H9 (cell line): ENCODE results near the gene HIPK2. TPM values are rescaled to one million over a fixed set of nuclear protein-coding genes. Genes with fewer than 3 reads are reported as not detected.
A peak's percentile ranks its signal among the peaks of the same experiment; 100 is the strongest.

Experiments
- DNase-seq: peaks from one replicate; pipeline ENCODE4 v3.0.0-alpha.2; 2017
- H2AFZ ChIP-seq: one replicate; pipeline ENCODE4 v1.6.1; 2013; ENCODE audit warnings: mild to moderate bottlenecking, low read length, control low read depth, moderate library complexity
- H2AK5ac ChIP-seq: 2 replicates; pipeline ENCODE4 v1.6.1; 2013; ENCODE audit warnings: low read length, control low read depth, mixed read lengths; ENCODE audit not compliant: insufficient read length
- H2BK120ac ChIP-seq: one replicate; pipeline ENCODE4 v1.6.1; 2013; ENCODE audit warnings: low read depth, mild to moderate bottlenecking, low read length, control low read depth, inconsistent platforms; ENCODE audit not compliant: poor library complexity, severe bottlenecking
- H2BK12ac ChIP-seq: 2 replicates; pipeline ENCODE4 v1.6.1; 2013; ENCODE audit warnings: low read length, control low read depth, mixed read lengths, low read depth; ENCODE audit not compliant: insufficient read length
- H2BK15ac ChIP-seq: 2 replicates; pipeline ENCODE4 v1.6.1; 2013; ENCODE audit warnings: low read depth, low read length, control low read depth
- H2BK20ac ChIP-seq: one replicate; pipeline ENCODE4 v1.6.1; 2013; ENCODE audit warnings: low read depth, mild to moderate bottlenecking, low read length, control low read depth, inconsistent platforms; ENCODE audit not compliant: poor library complexity, severe bottlenecking
- H2BK5ac ChIP-seq: 2 replicates; pipeline ENCODE4 v1.6.1; 2013; ENCODE audit warnings: low read length, control low read depth, mixed read lengths; ENCODE audit not compliant: insufficient read length
- H3K14ac ChIP-seq: 2 replicates; pipeline ENCODE4 v1.6.1; 2013; ENCODE audit warnings: low read length, control low read depth; ENCODE audit not compliant: insufficient read depth
- H3K18ac ChIP-seq: 2 replicates; pipeline ENCODE4 v1.6.1; 2013; ENCODE audit warnings: low read depth, mild to moderate bottlenecking, mixed read lengths, low read length, control low read depth; ENCODE audit not compliant: insufficient read length
- H3K23ac ChIP-seq: 2 replicates; pipeline ENCODE4 v1.6.1; 2013; ENCODE audit warnings: low read length, control low read depth, mixed read lengths, low read depth; ENCODE audit not compliant: insufficient read length
- H3K23me2 ChIP-seq: 2 replicates; pipeline ENCODE4 v1.6.1; 2013; ENCODE audit warnings: low read depth, mild to moderate bottlenecking, mixed read lengths, low read length, control low read depth; ENCODE audit not compliant: insufficient read length, poor library complexity, severe bottlenecking
- H3K27ac ChIP-seq: 2 replicates; pipeline ENCODE4 v1.5.1; 2013; ENCODE audit warnings: low read length, control low read depth, mixed read lengths, low read depth; ENCODE audit not compliant: insufficient read length
- H3K27me3 ChIP-seq: 2 replicates; pipeline ENCODE4 v1.6.1; 2013; ENCODE audit warnings: low read length, control low read depth, inconsistent platforms; ENCODE audit not compliant: insufficient read depth
- H3K4ac ChIP-seq: 2 replicates; pipeline ENCODE4 v1.6.1; 2013; ENCODE audit warnings: low read depth, mild to moderate bottlenecking, control low read depth, inconsistent platforms, low read length, moderate library complexity
- H3K4me1 ChIP-seq: 2 replicates; pipeline ENCODE4 v1.6.1; 2013; ENCODE audit warnings: low read length, control low read depth, inconsistent platforms; ENCODE audit not compliant: insufficient read depth
- H3K4me2 ChIP-seq: 2 replicates; pipeline ENCODE4 v1.6.1; 2013; ENCODE audit warnings: low read length, control low read depth, mixed read lengths; ENCODE audit not compliant: insufficient read length, insufficient read depth
- H3K56ac ChIP-seq: 2 replicates; pipeline ENCODE4 v1.6.1; 2013; ENCODE audit warnings: low read depth, mild to moderate bottlenecking, mixed read lengths, low read length, control low read depth; ENCODE audit not compliant: insufficient read length
- H3K79me1 ChIP-seq: 2 replicates; pipeline ENCODE4 v1.6.1; 2013; ENCODE audit warnings: low read depth, mild to moderate bottlenecking, moderate library complexity, low read length, control low read depth, inconsistent platforms; ENCODE audit not compliant: insufficient read depth, poor library complexity, severe bottlenecking
- H3K79me2 ChIP-seq: 2 replicates; pipeline ENCODE4 v1.6.1; 2013; ENCODE audit warnings: low read length, control low read depth, inconsistent platforms; ENCODE audit not compliant: insufficient read depth
- H3K9ac ChIP-seq: 2 replicates; pipeline ENCODE4 v1.6.1; 2013; ENCODE audit warnings: low read length, control low read depth, mixed read lengths; ENCODE audit not compliant: insufficient read length; ENCODE audit errors: extremely low read depth
- H3K9me3 ChIP-seq: one replicate; pipeline ENCODE4 v1.6.1; 2013; ENCODE audit warnings: low read depth, low read length, inconsistent platforms; ENCODE audit not compliant: control insufficient read depth
- H3T11ph ChIP-seq: one replicate; pipeline ENCODE4 v1.6.1; 2013; ENCODE audit warnings: mild to moderate bottlenecking, low read length, control low read depth, inconsistent platforms
- H4K20me1 ChIP-seq: one replicate; pipeline ENCODE4 v1.6.1; 2013; ENCODE audit not compliant: control insufficient read depth, insufficient read length, insufficient read depth
- H4K5ac ChIP-seq: 2 replicates; pipeline ENCODE4 v1.6.1; 2013; ENCODE audit warnings: low read depth, mild to moderate bottlenecking, mixed read lengths, low read length, control low read depth; ENCODE audit not compliant: insufficient read length
- H4K8ac ChIP-seq: replicated peaks from 2 replicates; pipeline ENCODE4 v1.6.1; 2013; ENCODE audit warnings: low read length, control low read depth, mixed read lengths, low read depth; ENCODE audit not compliant: insufficient read length
- H4K91ac ChIP-seq: 2 replicates; pipeline ENCODE4 v1.6.1; 2013; ENCODE audit warnings: low read depth, mild to moderate bottlenecking, moderate library complexity, mixed read lengths, low read length, control low read depth; ENCODE audit not compliant: insufficient read length
- H3K27ac Mint-ChIP-seq, 3 experiments: 2 replicates in 2 of 3; 3 replicates in 1 of 3; pipeline ENCODE4 v1.8.0; 2020 to 2021; ENCODE audit warnings: mixed read lengths in 3 of 3, mild to moderate bottlenecking in 1 of 3, moderate library complexity in 1 of 3
- H3K27me3 Mint-ChIP-seq: 2 replicates; pipeline ENCODE4 v1.8.0; 2021; ENCODE audit warnings: low read depth, mild to moderate bottlenecking, moderate library complexity, mixed read lengths
- H3K36me3 Mint-ChIP-seq, 3 experiments: 2 replicates in 2 of 3; 3 replicates in 1 of 3; pipeline ENCODE4 v1.8.0; 2020 to 2021; ENCODE audit warnings: low read depth in 3 of 3, mixed read lengths in 3 of 3; ENCODE audit not compliant: insufficient read depth in 1 of 3
- H3K4me1 Mint-ChIP-seq, 2 experiments: 2 replicates each; pipeline ENCODE4 v1.8.0; 2020; ENCODE audit warnings: mixed read lengths in 2 of 2
- H3K4me3 Mint-ChIP-seq, 2 experiments: 2 replicates in 1 of 2; 3 replicates in 1 of 2; pipeline ENCODE4 v1.8.0; 2020 to 2021; ENCODE audit warnings: mild to moderate bottlenecking in 2 of 2, mixed read lengths in 2 of 2, moderate library complexity in 1 of 2
- H3K9me3 Mint-ChIP-seq, 2 experiments: 2 replicates in 1 of 2; 3 replicates in 1 of 2; pipeline ENCODE4 v1.8.0; 2020; ENCODE audit warnings: mild to moderate bottlenecking in 2 of 2, mixed read lengths in 2 of 2, moderate library complexity in 1 of 2
- CTCF ChIP-seq: fragments of 200-600 bp; sonication (generic); conservative IDR thresholded peaks from 3 replicates; pipeline ENCODE4 v1.8.0; 2021; ENCODE audit warnings: antibody characterized with exemption, mild to moderate bottlenecking
- WGBS: extraction: QIAGEN DNeasy Blood & Tissue Kit; methylation state at CpG from one replicate; pipeline ENCODE4 v1.1.7; 2013; ENCODE audit warnings: missing lambda C conversion rate, low lambda C conversion rate, mixed read lengths; ENCODE audit not compliant: insufficient read length; ENCODE audit errors: extremely low coverage; 5-methylcytosine and 5-hydroxymethylcytosine counted together
- total RNA-seq: library from RNA; stranded (reverse); gene quantifications from 2 replicates; pipeline ENCODE4 v1.2.1, GENCODE V29; 2021

Gene HIPK2
- total RNA-seq, 1 experiment from 2014 or later, result 21.9 TPM

DNA sequence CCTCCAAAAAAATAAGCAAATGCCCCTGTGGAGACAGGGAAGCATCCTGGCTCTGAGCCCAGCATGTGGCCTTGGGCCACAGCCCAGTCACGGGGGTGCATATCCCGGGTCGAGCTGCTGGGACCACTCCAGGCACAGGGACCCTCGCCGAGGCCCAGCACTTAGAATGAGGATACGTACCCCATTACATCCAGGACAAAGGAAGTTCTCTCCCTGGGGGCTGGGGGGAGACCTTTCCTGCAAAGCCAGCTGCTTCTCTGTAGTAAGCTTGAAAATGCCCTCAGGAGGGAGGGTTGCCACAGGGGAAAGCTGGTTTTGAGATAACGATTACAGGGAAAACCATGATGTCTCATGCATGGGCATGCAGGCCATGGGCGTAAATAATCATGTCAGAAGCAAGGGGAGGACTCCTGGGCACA lies 75.5 kb downstream of the HIPK2 start:
- no peaks in the 10 kb centered on the region for H3K36me3 Mint-ChIP-seq
- no peak overlapping the region for H3K4me3 Mint-ChIP-seq
- Histone ChIP-seq H3K23ac (no peak overlapping the region), H4K91ac (no peak overlapping the region), H2AK5ac (no peak overlapping the region), H3K9me3 (no peaks in the 10 kb centered on the region), H3K79me2 (no peaks in the 10 kb centered on the region), H4K8ac (no peak overlapping the region), H2AFZ (no peak overlapping the region), H2BK15ac (no peak overlapping the region), H2BK12ac (no peak overlapping the region), H2BK5ac (no peak overlapping the region), H3K27me3 (no peaks in the 10 kb centered on the region), H2BK20ac (no peak overlapping the region), H3T11ph (no peak overlapping the region), H3K4ac (no peak overlapping the region), H2BK120ac (no peak overlapping the region), H3K56ac (no peak overlapping the region), H3K23me2 (no peaks in the 10 kb centered on the region), H4K20me1 (no peaks in the 10 kb centered on the region), H3K79me1 (no peaks in the 10 kb centered on the region), H3K27ac (no peak overlapping the region), H3K4me2 (no peak overlapping the region), H3K14ac (peak overlapping the region; percentile 39; the same call in 1 of the 2 replicates), H3K4me1 (no peaks in the 10 kb centered on the region), H4K5ac (no peak overlapping the region), H3K9ac (no peak overlapping the region), H3K18ac (no peak overlapping the region)
- H3K27me3 Mint-ChIP-seq, result no peaks in the 10 kb centered on the region
- no peaks in the 10 kb centered on the region for H3K9me3 Mint-ChIP-seq
- H3K4me1 Mint-ChIP-seq, result peaks cover 27 to 35% of the 10 kb centered on the region in 2 experiments
- WGBS, result no CpG with 5 or more reads among the region's 8 CpGs
- DNase-seq, result no peak
- no peak for TF ChIP-seq CTCF
- H3K27ac Mint-ChIP-seq, result no peak overlapping the region
